ENCODE results near the gene SCUBE2.

DNA sequence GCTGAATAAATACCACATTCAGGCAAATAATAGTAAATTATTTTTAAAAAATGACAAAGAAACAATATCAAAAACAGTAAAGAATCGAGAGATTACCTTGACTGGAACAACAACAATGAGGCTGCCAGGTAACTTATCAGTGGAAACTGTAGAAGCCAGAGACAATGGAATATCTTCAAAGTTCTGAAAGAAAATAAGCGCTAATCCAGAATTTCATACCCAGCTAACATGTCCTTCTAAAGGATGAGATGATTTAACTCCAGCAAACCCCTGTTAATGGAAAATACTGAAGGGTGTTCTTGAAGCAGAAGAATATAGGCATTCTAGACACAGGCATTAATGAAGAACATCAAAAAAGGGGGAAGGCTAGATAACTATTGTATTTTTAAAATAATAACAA, 20.7 kb upstream of the SCUBE2 start:
- TF ChIP-seq, protein P1, sequence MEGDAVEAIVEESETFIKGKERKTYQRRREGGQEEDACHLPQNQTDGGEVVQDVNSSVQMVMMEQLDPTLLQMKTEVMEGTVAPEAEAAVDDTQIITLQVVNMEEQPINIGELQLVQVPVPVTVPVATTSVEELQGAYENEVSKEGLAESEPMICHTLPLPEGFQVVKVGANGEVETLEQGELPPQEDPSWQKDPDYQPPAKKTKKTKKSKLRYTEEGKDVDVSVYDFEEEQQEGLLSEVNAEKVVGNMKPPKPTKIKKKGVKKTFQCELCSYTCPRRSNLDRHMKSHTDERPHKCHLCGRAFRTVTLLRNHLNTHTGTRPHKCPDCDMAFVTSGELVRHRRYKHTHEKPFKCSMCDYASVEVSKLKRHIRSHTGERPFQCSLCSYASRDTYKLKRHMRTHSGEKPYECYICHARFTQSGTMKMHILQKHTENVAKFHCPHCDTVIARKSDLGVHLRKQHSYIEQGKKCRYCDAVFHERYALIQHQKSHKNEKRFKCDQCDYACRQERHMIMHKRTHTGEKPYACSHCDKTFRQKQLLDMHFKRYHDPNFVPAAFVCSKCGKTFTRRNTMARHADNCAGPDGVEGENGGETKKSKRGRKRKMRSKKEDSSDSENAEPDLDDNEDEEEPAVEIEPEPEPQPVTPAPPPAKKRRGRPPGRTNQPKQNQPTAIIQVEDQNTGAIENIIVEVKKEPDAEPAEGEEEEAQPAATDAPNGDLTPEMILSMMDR (IDR thresholded peaks at IDR 0.05; ENCODE audit: insufficient read depth, low read depth, low read length), result no peak
- TF ChIP-seq EZH2 (IDR thresholded peaks at IDR 0.05; ENCODE audit: insufficient read depth, low read length), result no peak
